Immature natural killer cell (primary cell): Measurements from ENCODE around the gene BCAR3. TPM values are rescaled to one million over a fixed set of nuclear protein-coding genes. Genes with fewer than 3 reads are reported as not detected.
"Not testable (repeated sequence)": the region's sequence is repeated elsewhere in the genome, so short reads cannot be mapped to it uniquely, and the experiment has no call there.

Experiments used
- DNase-seq, 3 donors: peaks; one replicate each; pipeline ENCODE4 v3.0.0; 2022; ENCODE audit warnings: mixed read lengths in 1 of 3
- H3K27ac Mint-ChIP-seq, 6 donors: one replicate each; pipeline ENCODE4 v1.8.0; 2020; ENCODE audit warnings: mixed read lengths in 6 of 6, mild to moderate bottlenecking in 5 of 6, inconsistent platforms in 4 of 6, moderate library complexity in 3 of 6
- H3K27me3 Mint-ChIP-seq, 3 donors: one replicate each; pipeline ENCODE4 v1.8.0; 2020 to 2021; ENCODE audit warnings: low read depth in 3 of 3, mild to moderate bottlenecking in 3 of 3, mixed read lengths in 3 of 3, moderate library complexity in 3 of 3, inconsistent platforms in 1 of 3
- H3K36me3 Mint-ChIP-seq, 3 donors: one replicate each; pipeline ENCODE4 v1.8.0; 2020; ENCODE audit warnings: mixed read lengths in 3 of 3, inconsistent platforms in 2 of 3, mild to moderate bottlenecking in 2 of 3
- H3K4me1 Mint-ChIP-seq, 2 donors: one replicate each; pipeline ENCODE4 v1.8.0; 2020; ENCODE audit warnings: inconsistent platforms in 2 of 2, mild to moderate bottlenecking in 2 of 2, mixed read lengths in 2 of 2, moderate library complexity in 1 of 2
- H3K4me3 Mint-ChIP-seq, 5 donors: one replicate each; pipeline ENCODE4 v1.8.0; 2020; ENCODE audit warnings: mild to moderate bottlenecking in 5 of 5, mixed read lengths in 5 of 5, inconsistent platforms in 3 of 5, moderate library complexity in 3 of 5
- H3K9me3 Mint-ChIP-seq, 6 donors: one replicate each; pipeline ENCODE4 v1.8.0; 2020; ENCODE audit warnings: mild to moderate bottlenecking in 6 of 6, mixed read lengths in 6 of 6, inconsistent platforms in 4 of 6, moderate library complexity in 3 of 6
- polyA plus RNA-seq, 3 donors: library from polyadenylated mRNA; unstranded; fragments of 300-500 nt; fragmentation: Illumina TruSeq; gene quantifications; one replicate each; pipeline ENCODE4 v1.2.3, GENCODE V29; 2021

Gene BCAR3
- polyA plus RNA-seq, 3 donors from 2014 or later = 0.27 to 0.43 TPM; not detected in 1

DNA sequence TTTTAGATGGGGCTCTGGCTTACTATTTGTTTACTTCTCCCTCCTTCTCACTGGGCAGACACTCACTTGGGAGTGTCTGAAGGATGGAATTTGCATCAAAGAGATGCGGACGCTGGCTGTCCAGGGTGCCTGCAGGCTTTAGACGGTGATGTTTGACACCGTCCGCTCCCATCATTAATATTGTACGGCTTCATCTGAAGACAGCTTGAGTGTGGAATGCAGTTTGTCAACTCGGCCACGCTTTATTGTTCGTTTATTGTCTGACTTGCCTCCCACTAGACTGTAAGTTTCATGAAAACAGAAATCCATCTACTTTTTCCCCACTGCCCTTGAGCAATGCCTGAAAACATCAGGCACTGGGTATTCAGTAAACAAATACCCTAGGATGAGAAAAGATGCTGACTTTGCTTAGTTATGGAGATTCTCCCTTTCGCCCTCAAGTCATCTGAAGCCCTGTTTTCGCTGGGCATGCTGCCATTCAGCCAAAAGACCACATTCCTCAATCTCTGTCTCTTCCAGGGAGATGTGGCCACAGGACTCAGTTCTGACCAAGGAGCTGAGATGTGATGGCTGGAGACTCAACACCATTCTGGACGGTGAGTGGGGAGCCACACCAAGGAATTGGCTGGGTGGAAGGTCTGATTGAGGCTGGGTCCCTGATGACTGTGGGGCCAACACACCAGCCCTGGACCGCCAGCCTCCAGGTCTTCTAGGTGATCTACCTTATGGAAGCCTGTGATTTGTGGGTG is 87.6 kb downstream of the BCAR3 start:
- H3K27me3 Mint-ChIP-seq = peaks cover 0 to 2% (median 2%) of the 10 kb centered on the region in 3 donors
- H3K36me3 Mint-ChIP-seq = no peaks in the 10 kb centered on the region
- no peak overlapping the region for H3K4me3 Mint-ChIP-seq
- H3K9me3 Mint-ChIP-seq = no peaks in the 10 kb centered on the region
- no peak for DNase-seq
- peaks cover 25 to 31% of the 10 kb centered on the region in 2 donors for H3K4me1 Mint-ChIP-seq
- H3K27ac Mint-ChIP-seq = no peak overlapping the region

DNA sequence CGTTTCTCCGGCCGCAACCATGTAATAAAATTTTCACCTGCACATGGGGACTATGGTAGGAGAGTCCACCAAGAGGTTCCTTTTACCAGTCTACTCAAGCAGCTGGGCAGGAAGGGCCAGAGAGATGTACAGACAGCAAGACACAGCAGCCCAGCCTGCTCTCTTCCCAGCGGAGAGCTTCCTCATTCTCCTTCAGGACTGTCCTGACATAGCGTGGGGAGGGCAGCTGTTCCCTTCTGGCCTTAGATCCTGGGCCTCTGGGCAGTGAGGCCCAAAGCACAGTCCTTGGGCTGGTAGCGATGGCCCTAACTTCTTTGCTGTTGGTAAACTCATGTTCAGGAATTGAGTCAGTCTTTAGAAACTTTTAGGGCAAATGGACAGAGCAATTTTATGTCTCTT is 89.1 kb downstream of the BCAR3 start:
- Mint-ChIP-seq H3K27me3 (peaks cover 0 to 4% (median 2%) of the 10 kb centered on the region in 3 donors), H3K36me3 (no peaks in the 10 kb centered on the region), H3K9me3 (no peaks in the 10 kb centered on the region), H3K4me3 (no peak overlapping the region), H3K27ac (peak overlapping the region in 5 of 6 donors; percentile 23 to 73 (median 54)), H3K4me1 (peaks cover 33 to 39% of the 10 kb centered on the region in 2 donors)
- no peak for DNase-seq

DNA sequence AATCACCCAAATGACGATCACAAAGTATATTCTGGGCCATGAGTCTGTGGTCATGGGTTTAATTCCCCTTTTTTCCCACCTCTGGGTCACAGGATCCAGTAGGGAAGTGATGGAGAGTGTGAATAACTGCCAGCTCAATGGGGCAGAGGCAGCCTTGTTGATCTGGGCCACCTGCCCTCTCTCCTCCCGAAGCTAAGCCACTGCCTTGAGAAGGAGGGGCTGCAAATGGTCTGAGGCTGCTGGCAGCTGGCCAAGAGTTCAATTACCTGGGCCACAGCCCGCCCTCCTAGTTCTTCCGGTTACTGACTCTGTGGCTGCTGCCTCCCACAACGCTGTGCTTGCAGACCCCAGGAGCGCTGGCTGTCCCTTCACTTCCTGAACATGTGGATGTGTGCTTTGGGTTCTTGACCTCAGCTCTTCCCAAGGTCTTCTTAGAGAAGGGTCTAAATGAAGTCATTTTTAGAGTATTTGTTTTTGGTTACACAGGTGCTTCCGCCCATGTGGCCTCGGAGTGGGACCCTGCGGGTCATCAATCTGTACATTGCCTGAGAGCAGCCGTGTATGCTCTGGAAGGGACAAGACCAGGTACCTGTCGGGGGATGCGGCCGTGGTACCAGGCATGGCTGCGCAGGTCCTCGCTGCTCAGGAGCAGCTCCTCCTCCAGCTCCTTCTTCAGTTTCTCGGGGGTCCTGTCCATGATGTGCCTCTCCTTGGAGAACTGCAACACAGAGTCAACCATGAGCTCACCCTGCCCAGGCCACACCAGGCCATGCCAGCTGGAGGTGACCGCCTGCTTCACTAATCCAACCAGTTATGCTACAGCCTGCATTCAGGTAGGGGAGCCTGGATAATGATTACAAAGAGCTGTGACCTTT is 89.7 kb downstream of the BCAR3 start:
- Mint-ChIP-seq H3K27me3 (peaks cover 0 to 4% (median 2%) of the 10 kb centered on the region in 3 donors), H3K27ac (peak overlapping the region in 5 of 6 donors; percentile 59 to 80 (median 70)), H3K9me3 (no peaks in the 10 kb centered on the region), H3K4me3 (peak overlapping the region in 4 of 5 donors; percentile 50 to 79 (median 60)), H3K36me3 (no peaks in the 10 kb centered on the region), H3K4me1 (peaks cover 33 to 39% of the 10 kb centered on the region in 2 donors)
- DNase-seq = peak; percentile 32 to 48 (median 45)

DNA sequence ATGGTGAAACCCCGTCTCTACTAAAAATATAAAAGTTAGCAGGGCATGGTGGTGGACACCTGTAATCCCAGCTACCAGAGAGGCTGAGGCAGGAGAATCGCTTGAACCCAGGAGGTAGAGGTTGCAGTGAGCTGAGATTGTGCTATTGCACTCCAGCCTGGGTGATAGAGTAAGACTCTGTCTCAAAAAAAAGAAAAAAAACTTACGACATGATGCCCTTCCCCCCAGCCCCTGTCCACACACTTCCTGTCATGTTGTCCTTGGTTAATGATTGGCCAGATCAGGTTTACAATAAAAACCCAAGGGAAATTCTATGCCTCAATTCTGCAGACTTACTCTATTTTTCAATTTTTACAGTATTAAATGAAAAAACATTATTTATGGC is 90.4 kb downstream of the BCAR3 start:
- not testable (repeated sequence) for H3K36me3 Mint-ChIP-seq, H3K27me3 Mint-ChIP-seq, H3K9me3 Mint-ChIP-seq, DNase-seq
- Mint-ChIP-seq H3K4me1 (peaks cover 33 to 39% of the 10 kb centered on the region in 2 donors), H3K4me3 (peak overlapping the region in 2 of 5 donors; percentile 50 to 60), H3K27ac (peak overlapping the region in 2 of 6 donors; percentile 60 to 80)

DNA sequence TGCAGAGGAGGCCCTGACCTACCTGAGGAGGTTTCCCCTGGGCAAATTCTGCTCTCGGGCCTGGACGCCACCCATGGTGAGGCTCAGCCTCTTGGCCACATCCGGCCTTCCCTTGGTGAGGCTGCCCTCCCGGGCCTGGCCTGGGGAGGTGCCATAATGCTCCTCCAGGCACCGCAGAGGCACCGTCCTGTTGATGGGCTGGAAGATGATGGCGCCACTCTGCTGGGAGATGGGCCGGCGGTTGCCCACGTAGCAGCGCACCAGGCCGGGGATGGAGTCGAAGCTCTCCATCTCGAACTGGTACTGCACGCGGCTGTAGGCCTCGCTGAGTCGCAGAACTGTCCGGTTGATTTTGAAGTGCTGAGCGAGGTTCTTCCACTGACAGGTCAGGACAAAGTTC is 92.7 kb downstream of the BCAR3 start:
- Mint-ChIP-seq H3K4me3 (no peak overlapping the region), H3K4me1 (peaks cover 33 to 39% of the 10 kb centered on the region in 2 donors), H3K9me3 (no peaks in the 10 kb centered on the region), H3K27me3 (peaks cover 0 to 2% (median 0%) of the 10 kb centered on the region in 3 donors), H3K27ac (no peak overlapping the region), H3K36me3 (no peaks in the 10 kb centered on the region)
- DNase-seq = no peak

DNA sequence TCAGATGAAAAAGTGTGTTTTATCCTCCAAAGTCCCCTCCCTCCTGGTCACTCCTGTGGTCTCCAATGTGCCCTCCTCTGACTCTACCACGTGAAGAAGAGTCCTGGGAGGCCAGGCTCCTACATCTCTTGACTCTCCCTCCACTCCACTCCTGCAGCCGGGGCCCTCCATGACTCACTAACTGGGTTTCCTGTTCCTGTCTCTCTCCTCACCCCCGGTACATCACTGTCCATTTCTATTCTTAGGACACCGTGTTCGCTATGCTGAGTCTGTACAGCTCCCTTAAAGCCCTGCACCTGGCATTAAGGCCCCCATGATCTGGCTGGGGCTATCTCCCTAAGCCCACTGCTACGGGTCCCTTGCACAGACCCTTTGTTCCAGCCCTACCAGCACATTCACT is 93.4 kb downstream of the BCAR3 start:
- peaks cover 33 to 39% of the 10 kb centered on the region in 2 donors for H3K4me1 Mint-ChIP-seq
- no peak overlapping the region for H3K27ac Mint-ChIP-seq
- H3K4me3 Mint-ChIP-seq = no peak overlapping the region
- H3K27me3 Mint-ChIP-seq = peaks cover 0 to 2% (median 0%) of the 10 kb centered on the region in 3 donors
- H3K36me3 Mint-ChIP-seq = no peaks in the 10 kb centered on the region
- no peaks in the 10 kb centered on the region for H3K9me3 Mint-ChIP-seq
- DNase-seq = no peak

DNA sequence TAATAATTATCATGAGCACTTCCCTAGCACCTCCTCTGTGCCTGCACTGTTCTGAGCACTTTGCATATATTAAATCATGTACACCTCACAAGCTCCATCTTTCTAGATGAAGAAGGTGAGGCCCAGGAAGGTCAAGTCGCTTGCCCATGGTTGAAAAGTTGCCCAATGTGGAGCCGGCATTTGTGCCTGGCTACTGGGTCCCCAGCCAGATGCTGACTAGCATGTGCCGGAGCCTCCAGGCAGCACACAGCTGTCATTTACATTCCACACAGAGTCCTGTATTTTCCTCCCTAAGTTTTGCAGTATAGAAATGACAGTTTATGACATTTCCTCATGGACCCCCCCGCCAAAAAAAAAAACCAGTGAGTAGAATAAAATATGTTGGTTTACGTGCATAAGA is 94.3 kb downstream of the BCAR3 start:
- no peak overlapping the region for H3K27ac Mint-ChIP-seq
- H3K27me3 Mint-ChIP-seq = peaks cover 0 to 2% (median 0%) of the 10 kb centered on the region in 3 donors
- peaks cover 31 to 37% of the 10 kb centered on the region in 2 donors for H3K4me1 Mint-ChIP-seq
- no peaks in the 10 kb centered on the region for H3K9me3 Mint-ChIP-seq
- DNase-seq = no peak
- H3K36me3 Mint-ChIP-seq = no peaks in the 10 kb centered on the region
- H3K4me3 Mint-ChIP-seq = no peak overlapping the region

DNA sequence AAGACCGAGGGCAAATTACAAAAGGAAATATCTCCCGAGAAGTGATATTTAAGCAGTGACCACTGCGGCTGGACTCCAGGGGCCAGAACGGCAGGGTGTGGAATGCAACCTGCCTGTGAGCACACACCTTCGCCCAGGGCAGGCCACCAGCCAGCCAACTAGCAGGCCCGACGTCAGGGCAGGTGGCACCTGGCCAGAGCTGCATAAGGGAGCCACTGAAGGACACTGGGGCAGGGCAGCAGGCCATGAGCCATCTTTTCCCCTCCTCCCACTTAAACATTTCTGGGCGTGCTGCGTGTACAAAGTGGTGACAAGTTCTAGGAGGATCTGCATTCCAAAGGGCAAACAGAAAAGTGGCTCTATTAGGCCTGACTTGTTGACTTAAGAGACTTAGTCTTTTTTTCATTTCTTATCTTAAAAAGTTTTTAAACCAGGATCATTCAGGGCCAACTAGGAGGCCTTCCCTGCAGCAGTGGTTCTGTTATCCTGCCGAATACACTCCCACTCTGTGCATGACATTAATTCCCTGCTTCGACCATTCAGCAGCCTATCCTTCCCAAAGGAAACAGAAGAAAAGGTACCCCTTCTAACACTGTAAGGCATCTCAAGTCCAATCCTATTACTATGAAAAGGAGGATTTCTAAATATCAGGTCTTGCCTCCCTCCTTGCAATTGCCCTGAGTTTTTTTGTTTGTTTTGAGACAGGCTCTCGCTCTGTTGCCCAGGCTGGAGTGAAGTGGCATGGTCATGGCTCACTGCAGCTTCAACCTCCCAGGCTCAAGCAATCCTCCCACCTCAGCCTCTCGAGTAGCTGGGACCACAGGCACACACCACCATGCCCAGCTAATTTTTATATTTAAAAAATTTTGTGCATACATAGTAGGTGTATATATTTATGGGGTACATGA is 96.3 kb downstream of the BCAR3 start:
- Mint-ChIP-seq H3K9me3 (no peaks in the 10 kb centered on the region), H3K4me1 (peaks cover 15 to 17% of the 10 kb centered on the region in 2 donors), H3K27me3 (peaks cover 0 to 2% (median 0%) of the 10 kb centered on the region in 3 donors), H3K4me3 (no peak overlapping the region), H3K27ac (no peak overlapping the region), H3K36me3 (no peaks in the 10 kb centered on the region)
- DNase-seq = no peak

DNA sequence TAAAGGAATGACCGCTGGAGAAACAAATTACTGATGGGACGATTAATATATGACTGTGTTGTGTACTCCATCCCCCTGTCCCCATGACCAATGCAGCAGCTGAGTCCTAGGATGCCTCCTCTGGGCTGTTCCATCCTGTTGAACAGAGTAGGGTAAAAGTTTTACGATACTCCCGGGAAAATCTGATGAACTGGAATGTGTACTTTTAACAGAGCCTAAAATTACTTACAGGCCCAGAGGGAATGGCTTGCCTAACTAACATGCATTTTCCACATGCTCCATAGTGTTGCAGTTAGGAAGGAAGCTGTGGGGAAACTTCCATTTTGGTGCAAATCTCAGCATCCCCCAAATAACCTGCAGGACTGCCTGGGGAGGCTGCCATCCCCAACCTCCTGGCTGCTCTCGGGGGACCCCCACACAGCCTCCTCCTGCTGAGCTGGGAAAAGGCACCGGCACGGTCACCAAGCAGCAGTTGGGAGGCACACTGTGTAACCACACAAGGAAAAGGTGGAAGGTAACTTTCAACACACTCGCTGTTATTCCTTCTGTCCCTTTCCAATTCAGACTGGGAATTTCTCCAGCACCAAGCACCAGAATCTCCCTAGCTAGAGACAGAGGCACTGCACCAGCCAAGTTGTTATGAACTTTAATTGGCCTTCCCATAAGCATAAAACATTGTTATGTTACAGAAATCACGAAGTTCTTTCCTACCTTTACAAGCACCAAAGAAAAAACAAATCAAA is 97.2 kb downstream of the BCAR3 start:
- Mint-ChIP-seq H3K4me1 (peaks cover 8 to 11% of the 10 kb centered on the region in 2 donors), H3K36me3 (no peaks in the 10 kb centered on the region), H3K4me3 (no peak overlapping the region), H3K27ac (no peak overlapping the region), H3K27me3 (peaks cover 0 to 2% (median 0%) of the 10 kb centered on the region in 3 donors), H3K9me3 (no peaks in the 10 kb centered on the region)
- DNase-seq = no peak

DNA sequence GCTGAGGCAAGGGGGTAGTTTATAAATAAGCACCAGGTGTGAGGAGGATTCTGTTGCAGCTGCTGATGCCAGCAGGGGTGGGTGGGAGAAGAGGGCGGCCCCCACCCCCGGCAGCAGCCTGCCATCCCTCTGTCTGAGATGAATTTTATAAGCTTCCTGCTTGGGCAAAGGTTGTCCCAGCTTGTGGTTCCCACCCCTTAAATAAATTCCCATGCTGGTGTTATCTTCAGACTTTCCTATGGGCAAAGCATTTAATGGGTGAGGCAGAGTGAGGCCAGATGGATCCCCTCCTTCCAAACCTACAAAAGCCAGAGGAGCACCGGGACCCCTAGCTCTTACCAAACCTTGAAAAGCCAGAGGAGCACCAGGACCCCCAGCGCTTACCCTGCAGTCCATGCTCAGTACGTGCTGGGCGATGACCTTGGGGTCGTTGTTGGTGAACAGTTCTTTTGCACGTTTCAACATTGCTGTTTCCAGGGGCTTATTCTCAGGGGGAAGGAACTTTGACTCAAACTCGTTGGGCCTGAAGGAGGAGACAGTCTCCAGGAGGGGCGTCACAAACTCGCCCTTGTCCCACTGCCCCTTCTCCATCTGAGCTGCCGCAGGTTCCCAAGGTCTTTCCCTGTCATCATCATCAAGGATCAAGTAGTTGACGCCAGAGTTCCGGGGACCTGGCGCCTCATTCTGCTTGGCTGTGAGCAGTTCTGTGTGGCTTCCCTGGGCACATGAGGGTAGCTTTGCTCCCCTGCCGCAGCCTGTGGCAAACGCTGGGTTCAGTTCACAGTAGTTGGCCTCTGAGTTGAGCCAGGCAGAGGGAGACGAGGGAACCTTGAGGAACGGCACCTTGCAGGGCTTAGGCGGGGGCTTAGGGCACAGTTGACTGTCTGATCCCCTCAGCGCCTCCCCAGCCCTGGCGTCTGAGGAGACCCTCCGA is 99.5 kb downstream of the BCAR3 start:
- H3K36me3 Mint-ChIP-seq = no peaks in the 10 kb centered on the region
- H3K27me3 Mint-ChIP-seq = peaks cover 0 to 2% (median 0%) of the 10 kb centered on the region in 3 donors
- H3K4me3 Mint-ChIP-seq = no peak overlapping the region
- no peak overlapping the region for H3K27ac Mint-ChIP-seq
- H3K9me3 Mint-ChIP-seq = no peaks in the 10 kb centered on the region
- DNase-seq = no peak
- H3K4me1 Mint-ChIP-seq = no peaks in the 10 kb centered on the region

DNA sequence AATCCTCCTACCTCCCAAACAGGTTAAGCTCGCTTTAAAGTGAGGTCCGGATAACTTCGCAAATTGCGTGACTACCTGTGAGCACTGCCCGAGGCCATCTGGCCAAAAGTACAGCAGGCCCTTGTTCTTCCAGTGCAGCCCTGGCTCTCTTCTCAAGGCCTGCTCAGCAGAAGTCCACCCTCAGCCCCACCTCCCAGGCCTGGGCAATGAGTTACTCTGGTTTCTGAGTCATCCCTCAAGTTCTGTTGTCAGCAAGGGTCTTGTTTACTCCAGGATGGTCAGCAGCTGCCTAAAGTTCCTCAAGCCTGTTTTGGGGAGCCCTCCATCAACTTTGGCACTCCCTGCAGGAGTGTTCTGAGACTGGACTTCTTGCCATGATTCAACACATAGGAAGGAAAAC is 101.7 kb downstream of the BCAR3 start:
- Mint-ChIP-seq H3K27me3 (peaks cover 0 to 2% (median 0%) of the 10 kb centered on the region in 3 donors), H3K4me1 (no peaks in the 10 kb centered on the region), H3K27ac (no peak overlapping the region), H3K36me3 (no peaks in the 10 kb centered on the region), H3K9me3 (no peaks in the 10 kb centered on the region), H3K4me3 (no peak overlapping the region)
- no peak for DNase-seq
